Activated T-cell treated with anti-CD3 and anti-CD28 coated beads, Interleukin-2, amount 50 U/mL, for 1 hour (primary cell): Measurements from ENCODE around the gene PRDM10.
"Not testable (repeated sequence)": the region's sequence is repeated elsewhere in the genome, so short reads cannot be mapped to it uniquely, and the experiment has no call there.

ENCODE experiments used
- DNase-seq: peaks from one replicate; pipeline ENCODE4 v3.0.0-alpha.2; 2020

PRDM10 gene

DNA sequence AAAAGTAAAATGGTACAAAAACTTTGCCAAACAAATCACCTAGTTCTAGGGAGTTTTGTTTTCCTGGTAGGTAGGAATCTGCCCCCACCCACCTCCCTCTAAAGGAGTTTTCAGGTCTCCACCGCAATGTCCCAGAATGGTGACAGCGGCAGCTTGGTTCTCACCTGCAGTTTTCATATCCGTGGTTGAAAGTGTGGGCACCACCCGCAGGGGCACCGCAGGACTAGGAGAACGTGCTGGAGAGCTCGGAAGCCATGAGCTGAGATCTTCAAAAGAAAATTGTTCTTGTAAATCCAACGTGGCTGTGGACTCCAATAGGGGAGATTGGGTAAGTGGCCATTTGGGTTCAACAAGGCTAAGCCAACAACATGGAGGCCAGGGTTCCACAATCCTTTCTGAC lies 118.1 kb downstream of the PRDM10 start:
- no peak for DNase-seq

DNA sequence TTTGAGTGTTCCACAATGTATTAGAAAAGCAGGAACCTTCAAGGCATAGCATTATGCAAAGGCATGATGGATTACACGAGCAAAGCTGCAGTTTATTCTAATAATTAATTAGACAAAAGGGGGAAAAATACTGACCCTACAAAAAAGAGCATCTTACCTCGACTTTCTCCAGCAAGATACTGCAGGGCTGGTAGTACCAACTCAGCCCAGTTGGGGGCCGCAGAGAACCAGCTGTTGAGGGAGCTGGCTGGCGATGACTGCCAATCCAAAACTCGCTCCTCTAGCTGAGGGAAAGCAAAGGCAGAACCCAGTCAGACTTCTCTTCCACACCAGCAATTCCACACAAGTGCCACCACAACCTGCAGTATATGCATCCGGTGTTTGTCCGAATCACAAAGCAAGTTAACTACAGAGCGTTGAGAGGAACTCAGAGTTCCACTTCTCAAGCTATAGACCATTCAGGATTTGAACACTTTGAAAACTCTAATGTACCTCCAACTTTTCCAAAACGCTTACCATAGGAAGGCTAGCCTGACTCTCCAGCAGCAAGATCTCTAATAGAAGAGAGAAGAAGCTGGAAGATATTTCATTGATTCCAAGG lies 121.0 kb downstream of the PRDM10 start:
- peak; percentile 63 for DNase-seq

DNA sequence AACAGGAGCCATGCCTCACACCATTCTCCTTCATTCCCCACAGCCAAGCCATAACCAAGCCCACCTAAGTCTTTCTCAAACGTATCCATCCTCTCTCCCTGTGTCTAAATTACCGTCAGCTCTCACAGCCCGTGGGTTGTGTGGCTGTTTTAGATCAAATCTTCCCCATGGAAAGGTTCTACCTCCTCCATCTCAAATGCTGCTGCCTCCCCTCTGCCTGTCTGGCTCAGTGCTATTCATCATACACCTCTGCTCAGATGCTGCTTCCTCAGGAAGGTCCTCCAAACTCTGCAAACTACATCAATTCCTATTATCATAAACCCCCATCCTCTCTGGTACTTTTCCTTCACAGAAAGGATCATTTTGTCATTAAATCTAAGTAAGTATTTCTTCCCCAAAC lies 122.3 kb downstream of the PRDM10 start:
- DNase-seq = no peak

DNA sequence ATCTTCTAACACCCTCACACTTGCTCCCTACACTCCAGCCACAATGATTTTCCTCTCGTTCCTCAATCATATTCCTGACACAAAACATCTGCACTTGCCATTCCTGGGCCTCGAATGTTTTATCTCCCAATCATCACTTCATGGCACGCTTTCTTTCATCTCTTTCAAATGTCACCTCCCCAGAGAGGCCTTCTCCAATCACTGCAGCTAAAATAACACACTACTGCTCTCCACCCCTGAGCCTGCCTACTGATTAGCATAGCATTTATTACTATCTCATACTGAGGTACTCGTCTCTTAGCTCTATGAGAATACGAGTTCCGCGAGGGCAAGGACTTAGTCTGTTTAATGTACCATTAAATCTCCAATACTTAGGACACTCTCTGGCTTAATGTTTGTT lies 130.7 kb downstream of the PRDM10 start:
- no peak for DNase-seq

DNA sequence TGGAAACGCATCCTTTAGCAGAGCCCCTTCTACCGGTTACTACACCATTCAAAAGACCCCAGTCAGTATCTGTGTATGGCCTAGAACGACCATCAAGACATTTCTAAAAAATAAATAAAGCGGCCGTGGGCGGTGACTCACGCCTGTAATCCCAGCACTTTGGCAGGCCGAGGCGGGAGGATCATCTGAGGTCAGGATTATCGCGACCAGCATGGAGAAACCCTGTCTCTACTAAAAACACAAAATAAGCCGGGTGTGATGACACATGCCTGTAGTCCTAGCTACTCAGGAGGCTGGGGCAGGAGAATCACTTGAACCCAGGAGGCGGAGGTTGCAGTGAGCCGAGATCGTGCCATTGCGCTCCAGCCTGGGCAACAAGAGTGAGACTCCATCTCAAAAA lies 134.0 kb downstream of the PRDM10 start:
- DNase-seq = not testable (repeated sequence)

DNA sequence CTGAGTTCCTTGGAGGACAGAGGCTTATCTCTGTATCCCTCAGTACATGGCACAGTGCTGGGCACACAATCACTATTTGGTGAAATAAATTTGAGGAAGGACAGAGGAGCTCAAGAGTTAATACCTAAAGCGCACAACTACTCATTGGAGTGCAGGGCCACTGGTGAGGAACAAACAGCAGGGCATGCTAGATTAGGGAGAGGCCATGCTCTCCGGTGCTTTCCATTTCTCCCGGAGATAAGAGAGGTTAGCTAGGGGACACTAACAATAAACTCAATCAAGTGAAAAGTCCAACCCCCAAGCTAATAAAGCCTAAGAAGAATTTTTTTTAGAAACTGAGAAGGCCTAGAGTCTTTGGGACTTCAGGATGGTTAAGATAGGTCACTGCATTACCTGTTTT lies 136.3 kb downstream of the PRDM10 start:
- no peak for DNase-seq

DNA sequence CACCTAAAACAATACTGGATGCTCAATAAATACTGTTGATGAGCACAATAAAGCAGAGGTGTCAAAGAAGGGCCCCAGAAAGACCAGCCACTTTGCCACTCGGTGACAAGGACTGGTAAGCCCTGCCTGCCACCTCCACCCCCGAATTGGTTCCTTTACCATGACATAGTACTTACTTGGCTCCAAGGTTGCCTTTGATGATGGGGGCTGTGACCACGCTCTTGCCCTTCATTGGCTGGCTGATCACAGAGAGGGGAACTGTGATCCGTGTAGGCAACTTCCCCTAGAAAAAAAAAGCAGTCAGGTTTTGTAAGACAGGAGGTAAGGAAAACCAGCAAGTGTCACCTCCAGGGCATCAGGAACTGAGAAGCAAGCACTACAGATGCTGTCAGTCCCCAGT lies 136.9 kb downstream of the PRDM10 start:
- DNase-seq = no peak

DNA sequence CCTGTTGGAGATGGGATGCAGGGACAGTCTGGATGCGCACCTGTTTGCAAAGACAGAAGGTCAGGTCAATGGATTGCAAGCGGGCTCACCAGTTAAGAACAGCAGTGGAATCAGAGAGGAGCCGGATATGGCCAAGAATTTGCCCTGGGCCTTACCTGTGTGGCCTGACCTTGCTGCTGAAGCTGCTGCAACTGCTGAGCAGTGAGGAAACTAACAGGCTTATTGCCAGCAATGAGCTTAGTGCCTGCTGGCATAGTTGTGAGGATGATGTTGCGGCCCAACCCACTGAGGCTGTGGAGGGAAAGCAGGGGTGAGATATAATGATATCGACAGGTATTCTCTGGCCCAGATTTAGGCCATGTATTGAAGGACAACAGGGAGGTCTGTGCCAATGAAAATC lies 137.8 kb downstream of the PRDM10 start:
- DNase-seq = no peak

DNA sequence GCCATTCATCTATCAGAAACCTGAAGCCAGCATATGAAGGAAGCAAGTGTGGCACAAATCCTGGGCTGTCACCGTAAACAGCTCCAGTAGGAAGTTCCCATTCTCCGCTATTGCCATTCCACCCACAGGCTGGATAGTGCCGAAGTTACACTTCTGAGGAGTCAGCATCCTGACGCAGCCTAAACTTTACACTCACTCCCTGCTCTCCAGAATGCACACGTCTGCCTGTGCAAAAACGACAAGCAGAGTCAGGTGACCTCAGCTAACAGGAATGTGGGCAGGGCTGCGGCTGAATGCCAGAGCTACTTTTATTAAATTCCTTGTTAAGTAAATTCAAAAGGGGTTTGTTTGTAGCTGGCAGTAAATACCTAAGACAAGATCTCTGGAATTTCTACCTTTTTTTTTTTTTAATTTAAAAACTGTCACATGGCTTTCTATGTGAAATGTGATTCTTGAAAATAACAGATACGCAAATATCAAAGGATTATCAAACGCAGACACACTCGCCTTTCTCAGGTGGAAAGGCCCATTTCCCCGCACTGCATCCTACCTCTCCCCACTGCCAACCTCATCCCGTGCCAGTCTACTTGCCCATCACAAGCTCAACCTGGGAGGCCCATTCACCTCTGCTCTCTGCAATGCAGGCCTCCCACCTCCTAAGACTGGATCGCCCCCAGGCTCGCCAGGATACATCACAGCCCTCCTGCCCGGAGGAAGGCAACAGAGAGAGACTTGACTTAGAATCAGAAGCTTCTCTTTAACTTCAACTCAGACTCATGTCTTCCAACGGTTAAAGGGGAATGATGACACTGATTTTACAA lies 140.7 kb downstream of the PRDM10 start:
- no peak for DNase-seq

DNA sequence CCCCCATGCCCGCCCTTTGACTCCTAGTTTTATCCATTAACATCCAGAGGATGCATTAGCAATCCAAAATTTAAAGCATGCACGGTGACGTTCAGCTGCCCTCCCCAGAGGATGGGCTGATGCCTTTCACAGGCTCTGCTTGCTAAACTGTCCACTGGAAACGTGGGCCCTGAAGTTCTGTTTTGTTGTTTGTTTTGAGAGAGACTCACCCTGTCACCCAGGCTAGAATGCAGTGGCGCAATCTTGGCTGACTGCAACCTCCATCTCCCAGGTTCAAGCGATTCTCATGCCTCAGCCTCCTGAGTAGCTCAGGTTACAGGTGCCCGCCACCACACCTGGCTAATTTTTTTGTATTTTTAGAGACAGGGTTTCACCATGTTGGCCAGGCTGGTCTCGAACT lies 146.6 kb downstream of the PRDM10 start:
- no peak for DNase-seq

DNA sequence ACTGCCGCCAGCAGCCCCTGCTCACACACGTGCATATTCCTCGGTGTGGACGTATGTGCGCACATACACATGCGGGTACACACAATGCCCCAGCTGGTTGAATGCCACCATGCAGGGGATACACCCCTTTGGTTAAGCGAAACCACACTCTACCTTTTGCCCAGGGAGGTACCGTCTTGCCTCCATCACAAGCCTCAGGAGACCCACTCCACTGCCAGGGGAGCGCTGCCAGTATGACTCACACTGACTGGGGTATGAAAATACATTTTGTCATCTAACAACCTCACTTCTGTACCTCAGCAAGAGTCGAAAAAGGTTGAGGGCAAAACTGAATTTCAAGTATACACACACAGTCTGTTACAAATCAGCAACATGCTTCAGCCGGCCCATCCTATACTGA lies 147.5 kb downstream of the PRDM10 start:
- DNase-seq = no peak

DNA sequence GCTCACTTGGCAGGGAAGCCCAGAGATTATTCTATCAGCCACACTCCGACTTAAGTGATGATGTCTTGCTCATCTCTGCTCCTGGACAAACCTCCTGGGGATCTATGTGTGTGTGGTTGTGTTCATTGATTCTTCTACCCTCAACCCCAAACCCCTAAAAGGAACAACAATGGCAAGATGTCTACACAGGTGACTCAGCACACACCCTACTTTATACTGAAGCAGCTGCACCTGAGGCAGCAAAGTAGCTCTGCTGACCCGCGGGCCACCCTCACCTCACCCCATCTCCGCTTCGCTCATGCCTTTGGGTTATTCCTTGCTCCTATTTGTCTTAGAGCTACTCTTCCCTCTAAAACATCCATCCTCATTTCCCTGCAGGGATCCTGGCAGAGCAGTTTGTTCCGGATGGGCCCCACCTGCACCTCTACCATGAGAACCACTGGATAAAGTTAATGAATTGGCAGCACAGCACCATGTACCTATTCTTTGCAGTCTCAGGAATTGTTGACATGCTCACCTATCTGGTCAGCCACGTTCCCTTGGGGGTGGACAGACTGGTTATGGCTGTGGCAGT lies 148.3 kb downstream of the PRDM10 start:
- DNase-seq = no peak

DNA sequence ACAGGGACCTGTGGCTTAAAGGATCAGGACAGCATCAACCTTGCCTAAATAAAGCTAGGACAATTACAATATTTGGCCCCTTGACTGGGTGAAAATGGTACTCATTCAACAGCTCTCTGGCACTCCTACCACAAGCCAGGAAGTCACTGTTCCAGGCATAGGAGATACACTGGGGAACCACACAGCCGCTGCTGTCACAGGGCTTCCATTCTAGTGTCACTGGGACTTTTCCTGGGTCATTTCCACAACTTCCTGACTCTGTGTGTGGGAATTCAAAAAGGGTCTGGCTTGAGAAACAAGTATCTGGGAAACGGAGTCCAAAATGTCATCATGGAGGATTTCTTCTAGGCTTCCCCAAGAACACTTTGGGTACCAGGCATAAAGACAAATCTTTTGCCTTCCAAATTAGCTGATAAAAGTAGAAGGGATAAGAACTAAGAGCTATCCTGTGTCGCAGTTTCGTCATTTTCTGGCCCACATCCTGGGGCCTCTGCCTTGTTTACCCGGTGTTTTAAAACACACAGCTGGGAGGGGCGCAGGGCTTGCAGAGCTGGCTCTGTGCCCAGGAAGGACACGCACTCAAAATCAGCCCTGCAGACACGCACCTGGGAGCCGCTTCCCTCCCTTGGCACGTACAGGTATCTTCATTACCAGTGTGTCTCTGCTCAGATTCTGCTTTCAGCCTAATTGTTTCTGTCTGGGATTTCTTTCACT lies 149.0 kb downstream of the PRDM10 start:
- DNase-seq = peak; percentile 60

DNA sequence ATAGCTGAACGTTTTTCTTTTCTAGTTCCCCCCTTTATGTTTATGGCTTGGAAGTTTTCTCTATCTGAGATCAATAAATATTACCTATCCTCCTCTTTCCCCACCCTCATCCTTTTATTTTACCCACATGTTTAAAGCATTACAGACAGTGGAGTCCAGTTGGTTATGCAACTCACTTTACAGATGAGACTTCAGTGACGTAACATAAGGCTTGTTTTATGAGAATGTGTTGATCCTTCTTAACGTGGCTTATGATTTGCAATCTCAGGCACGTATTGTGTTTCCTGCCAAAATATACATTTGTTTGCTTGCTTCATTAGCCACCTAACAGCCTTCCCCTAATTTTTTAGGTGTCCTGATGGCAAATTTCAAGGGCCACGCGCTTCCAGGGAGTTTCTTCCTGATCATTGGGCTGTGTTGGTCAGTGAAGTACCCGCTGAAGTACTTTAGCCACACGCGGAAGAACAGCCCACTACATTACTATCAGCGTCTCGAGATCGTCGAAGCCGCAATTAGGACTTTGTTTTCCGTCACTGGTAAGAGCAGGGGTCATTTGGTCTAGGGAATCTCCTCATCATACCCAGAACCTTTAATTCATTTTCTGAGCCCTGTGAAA lies 150.4 kb downstream of the PRDM10 start:
- no peak for DNase-seq
